Measurements from ENCODE around the gene MLNR. TPM values are rescaled to one million over a fixed set of nuclear protein-coding genes. Genes with fewer than 3 reads are reported as not detected.
A peak's percentile ranks its signal among the peaks of the same experiment; 100 is the strongest.

MLNR gene
- total RNA-seq, 1 experiment from 2014 or later, result not detected

- TF ChIP-seq TP53 (CRISPR knock-in tag; IDR thresholded peaks at IDR 0.05), result no peak
- TF ChIP-seq ZNF281 (CRISPR knock-in tag; IDR thresholded peaks at IDR 0.05), result no peak
- no peak for TF ChIP-seq ESRRA (CRISPR knock-in tag; IDR thresholded peaks at IDR 0.05; ENCODE audit: borderline replicate concordance)
- no peak for TF ChIP-seq ATF3 (CRISPR knock-in tag; conservative IDR thresholded peaks at IDR 0.05)
- TF ChIP-seq CTCF (IDR thresholded peaks at IDR 0.05), result no peak
- no peak for TF ChIP-seq ZNF425 (CRISPR knock-in tag; conservative IDR thresholded peaks at IDR 0.05)
Measured at GRCh38 chr13:49213539-49213938, 6.6 kb upstream of the MLNR start (continued).

GRCh38 chr13:49213997-49214916 lies 5.9 kb upstream of the MLNR start:
- Mint-ChIP-seq H3K36me3 (no peaks in the 10 kb centered on the region; the same call in 1 of the 2 replicates), H3K27ac (no peak overlapping the region), H3K9me3 (peaks cover 8% of the 10 kb centered on the region; the same call in 1 of the 2 replicates), H3K27me3 (ENCODE audit: low read depth) (peaks cover 40% of the 10 kb centered on the region), H3K4me3 (no peak overlapping the region), H3K4me1 (peaks cover 39% of the 10 kb centered on the region)
- TF ChIP-seq CREM (CRISPR knock-in tag; IDR thresholded peaks at IDR 0.05) (no peak), ZNF281 (CRISPR knock-in tag; IDR thresholded peaks at IDR 0.05) (no peak), ZNF416 (CRISPR knock-in tag; IDR thresholded peaks at IDR 0.05) (no peak), ZBTB21 (CRISPR knock-in tag; IDR thresholded peaks at IDR 0.05; ENCODE audit: borderline replicate concordance) (no peak), EMX1 (CRISPR knock-in tag; IDR thresholded peaks at IDR 0.05) (no peak), CREB1 (CRISPR knock-in tag; IDR thresholded peaks at IDR 0.05) (no peak), GRHL2 (CRISPR knock-in tag; IDR thresholded peaks at IDR 0.05; ENCODE audit: insufficient replicate concordance, severe bottlenecking) (no peak)
- DNase-seq (ENCODE audit: low spot score) (no peak), ATAC-seq (peak; percentile 5; the same call in 1 of the 2 replicates)
- ChIA-PET CTCF (interaction anchor here (0.6 to 1.8 kb wide), 5 partner anchors 25 to 722 kb away, joined by 3 to 22 read pairs (median 5); partner anchors contain the start of gene SPRYD7), POLR2A (interaction anchor here (0.5 kb wide), 1 partner anchor 276 kb away, joined by 4 read pairs; no protein-coding TSS in a partner anchor)
